ENCODE results near the gene PLEKHF1.

Gene PLEKHF1

GRCh38 chr19:29667387-29667783 lies 2.1 kb downstream of the PLEKHF1 start:
- TF ChIP-seq ZFX (IDR thresholded peaks at IDR 0.05) (no peak), CTCF (conservative IDR thresholded peaks at IDR 0.05) (no peak)
- peak overlapping the region; percentile 86 for H3K27ac ChIP-seq

GRCh38 chr19:29667901-29668341 lies 2.7 kb downstream of the PLEKHF1 start:
- no peak for TF ChIP-seq ZFX (IDR thresholded peaks at IDR 0.05)
- H3K27ac ChIP-seq, result peak overlapping the region; percentile 86

GRCh38 chr19:29668746-29669609 lies 3.7 kb downstream of the PLEKHF1 start:
- TF ChIP-seq CTCF (conservative IDR thresholded peaks at IDR 0.05) (peak; percentile 19), ZFX (IDR thresholded peaks at IDR 0.05) (no peak)
- H3K27ac ChIP-seq, result peak overlapping the region; percentile 86

GRCh38 chr19:29670255-29670654 lies 5.0 kb downstream of the PLEKHF1 start:
- TF ChIP-seq ZFX (IDR thresholded peaks at IDR 0.05) (no peak), CTCF (conservative IDR thresholded peaks at IDR 0.05) (no peak)
- H3K27ac ChIP-seq, result peak overlapping the region; percentile 99

GRCh38 chr19:29671026-29671392 lies 5.7 kb downstream of the PLEKHF1 start:
- H3K27ac ChIP-seq, result peak overlapping the region; percentile 99

GRCh38 chr19:29671393-29672160 lies 6.3 kb downstream of the PLEKHF1 start:
- no peak for TF ChIP-seq ZFX (IDR thresholded peaks at IDR 0.05)
- H3K27ac ChIP-seq, result peak overlapping the region; percentile 99

- peak overlapping the region; percentile 99 for H3K27ac ChIP-seq
- TF ChIP-seq ZFX (IDR thresholded peaks at IDR 0.05) (no peak), CTCF (conservative IDR thresholded peaks at IDR 0.05) (no peak)
These were observed 7.2 kb downstream of the PLEKHF1 start for GRCh38 chr19:29672319-29672932.

- peak overlapping the region; percentile 99 for H3K27ac ChIP-seq
- no peak for TF ChIP-seq CTCF (conservative IDR thresholded peaks at IDR 0.05)
- no peak for TF ChIP-seq ZFX (IDR thresholded peaks at IDR 0.05)
These were observed 7.7 kb downstream of the PLEKHF1 start for GRCh38 chr19:29672933-29673336.
